B cell (primary cell): ENCODE results near the gene LRRC10B.

ENCODE experiments used
- CTCF ChIP-seq: fragments of 200-600 bp; IDR thresholded peaks from one replicate; pipeline ENCODE4 v1.8.0; 2022; ENCODE audit warnings: antibody characterized with exemption, mild to moderate bottlenecking
- EZH2 ChIP-seq: IDR thresholded peaks from 2 replicates; pipeline ENCODE4 v1.6.1; 2012; ENCODE audit warnings: borderline replicate concordance, low read depth, mild to moderate bottlenecking, moderate library complexity, low read length; ENCODE audit not compliant: insufficient read depth, poor library complexity, severe bottlenecking

- TF ChIP-seq CTCF (no peak), EZH2 (no peak)
Measured at GRCh38 chr11:61533401-61533800, 24.9 kb downstream of the LRRC10B start.
